ENCODE measurements around the gene NLK. TPM values are rescaled to one million over a fixed set of nuclear protein-coding genes. Genes with fewer than 3 reads are reported as not detected.

Gene NLK
- total and polyA plus RNA-seq, 2 of the 4 experiments (the other 2 are of a cell fraction), result 15.3 to 23.3 TPM

- Histone ChIP-seq H3K4me2 (ENCODE audit: low read depth, low read length) (no peak overlapping the region), H3K27ac (ENCODE audit: insufficient read depth, low read length) (no peak overlapping the region), H3K18ac (ENCODE audit: low read depth, low read length) (no peak overlapping the region), H3K4ac (ENCODE audit: low read depth, low read length) (no peak overlapping the region), H4K20me1 (ENCODE audit: insufficient read depth, low read length) (no peaks in the 10 kb centered on the region), H2BK5ac (ENCODE audit: low read depth, low read length, poor library complexity, severe bottlenecking) (no peak overlapping the region), H2AK5ac (ENCODE audit: low read depth, low read length) (no peak overlapping the region), H3K4me3 (ENCODE audit: insufficient read depth, low read depth, low read length) (no peak overlapping the region), H3K9me3 (ENCODE audit: control insufficient read depth, insufficient read depth, low read length) (no peaks in the 10 kb centered on the region), H3K9me1 (ENCODE audit: insufficient read depth, low read length) (no peaks in the 10 kb centered on the region), H2BK120ac (ENCODE audit: low read depth, low read length) (no peak overlapping the region), H4K91ac (ENCODE audit: insufficient read depth, low read depth, low read length) (no peak overlapping the region), H4K8ac (ENCODE audit: low read depth in 2 of 2, low read length in 2 of 2) (no peak overlapping the region), H3K56ac (ENCODE audit: extremely low read depth, insufficient read depth, low read length) (no peak overlapping the region), H3K27me3 (ENCODE audit: control insufficient read depth, insufficient read depth, low read length) (no peaks in the 10 kb centered on the region), H4K5ac (ENCODE audit: low read depth, low read length) (no peak overlapping the region), H3K9ac (ENCODE audit: low read depth, low read length) (no peak overlapping the region), H3K4me1 (ENCODE audit: control insufficient read depth, insufficient read depth, low read length) (no peaks in the 10 kb centered on the region), H3K23ac (ENCODE audit: low read depth, low read length) (no peak overlapping the region), H2BK15ac (ENCODE audit: low read depth, low read length) (no peak overlapping the region), H3K14ac (replicated peaks; ENCODE audit: low read depth, low read length) (no peak overlapping the region), H3K79me1 (ENCODE audit: low read depth in 1 of 2, low read length in 2 of 2) (peaks cover 7 to 11% of the 10 kb centered on the region in 2 experiments; a peak in 3 of 4 replicates), H3K36me3 (ENCODE audit: control insufficient read depth, insufficient read depth, low read length) (peaks cover 12% of the 10 kb centered on the region), H2BK20ac (ENCODE audit: low read depth, low read length) (no peak overlapping the region), H2AK9ac (replicated peaks; ENCODE audit: low read depth, low read length, poor library complexity) (no peak overlapping the region), H2AFZ (replicated peaks; ENCODE audit: low read length, poor library complexity) (no peak overlapping the region)
- CTCF ChIA-PET, result no interaction called here
- intact Hi-C loops (cut with micrococcal nuclease), result loop anchor here (10.0 kb wide), 1 partner anchor 335 kb away; the partner anchor contains the start of gene NOS2
- POLR2A ChIA-PET (ENCODE audit: unreplicated experiment), result no interaction called here
- BruUV-seq (replicated peaks), result no TSS peak
- in situ Hi-C loops (cut with MboI; ENCODE audit: low sequenced_read_pairs), result no loop called here
- TF ChIP-seq MAZ (IDR thresholded peaks at IDR 0.05; ENCODE audit: borderline replicate concordance, low read depth, low read length), result no peak
- dilution Hi-C loops (cut with HindIII; ENCODE audit: low sequenced_read_pairs, unreplicated experiment), result no loop called here
- DNase-seq (no peak), ATAC-seq (ENCODE audit: low read depth) (no peak)
- 89% methylated on average over 1 of the region's 1 CpG; no CpG with 5 or more reads in 1 of the 2 experiments for WGBS, 2 experiments (ENCODE audit: extremely low coverage in 2 of 2, insufficient read length in 1 of 2)
These were observed 97.3 kb downstream of the NLK start for GRCh38 chr17:28139822-28140221.

Measured in IMR-90 (cell line).